Retina (tissue), 1 donor: ENCODE results near the gene SCG2.

Source experiments
- DNase-seq: peaks from one replicate; pipeline ENCODE4 v3.0.0-alpha.2; 2016

Gene SCG2

GRCh38 chr2:223570784-223571183 lies 31.4 kb downstream of the SCG2 start:
- DNase-seq = no peak

GRCh38 chr2:223566396-223566795 lies 35.8 kb downstream of the SCG2 start:
- no peak for DNase-seq

DNA sequence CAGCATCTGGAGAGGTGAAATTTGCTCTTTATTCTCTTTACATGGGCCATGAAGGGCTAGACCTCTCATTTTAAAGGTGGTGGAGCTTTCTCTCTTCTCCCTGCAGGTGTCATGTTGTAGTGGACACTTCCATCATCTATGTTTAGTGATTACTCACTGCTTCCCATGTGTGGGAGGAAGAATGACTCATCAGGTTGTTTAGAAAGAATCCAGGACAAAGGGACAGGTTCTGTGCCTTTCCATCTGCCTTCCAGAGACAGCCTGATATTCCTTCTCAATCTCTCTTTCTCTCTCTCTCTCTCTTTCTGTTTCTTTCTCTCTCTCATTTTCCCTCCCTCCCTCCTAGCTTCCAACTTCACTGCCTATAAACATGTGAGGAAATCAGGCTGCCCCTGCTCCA lies 38.7 kb downstream of the SCG2 start:
- DNase-seq = no peak

GRCh38 chr2:223562078-223562477 lies 40.1 kb downstream of the SCG2 start:
- DNase-seq = no peak

DNA sequence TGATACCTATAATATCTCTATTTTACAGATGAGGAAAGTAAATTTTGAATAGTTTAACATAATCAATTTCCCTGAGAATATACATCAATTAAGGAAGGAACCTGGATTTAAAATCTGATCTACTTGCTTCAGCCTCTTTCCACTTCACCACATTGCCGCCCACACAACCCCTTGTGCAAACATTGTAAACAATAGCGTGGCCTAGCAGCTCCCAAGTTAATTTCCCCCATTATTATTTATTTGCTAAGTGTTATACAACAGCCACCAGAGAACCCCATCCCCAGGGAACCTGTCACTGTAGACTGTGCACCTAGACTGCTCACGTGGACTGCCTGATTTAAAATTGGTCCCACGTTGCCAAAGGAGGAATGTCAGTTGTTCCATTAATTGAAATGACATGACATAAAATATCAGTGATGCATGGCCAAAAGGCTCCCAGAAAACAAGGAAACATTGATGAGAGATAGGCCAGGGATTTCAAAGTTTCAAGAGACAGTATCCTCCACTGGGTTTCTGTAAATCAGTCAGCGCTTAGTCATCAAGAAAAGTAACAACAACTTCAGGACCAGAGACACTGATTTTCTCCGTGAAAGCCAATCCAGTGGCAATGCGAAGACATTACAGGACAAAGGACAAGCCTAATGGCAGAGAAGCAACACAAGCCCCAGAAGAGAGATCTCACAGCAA lies 41.3 kb downstream of the SCG2 start:
- DNase-seq = peak; percentile 11

- DNase-seq = no peak
Measured at GRCh38 chr2:223558970-223559369, 43.2 kb downstream of the SCG2 start.

GRCh38 chr2:223554923-223555322 lies 47.2 kb downstream of the SCG2 start:
- no peak for DNase-seq

- DNase-seq = no peak
Measured at GRCh38 chr2:223549215-223549614, 52.9 kb downstream of the SCG2 start.

DNA sequence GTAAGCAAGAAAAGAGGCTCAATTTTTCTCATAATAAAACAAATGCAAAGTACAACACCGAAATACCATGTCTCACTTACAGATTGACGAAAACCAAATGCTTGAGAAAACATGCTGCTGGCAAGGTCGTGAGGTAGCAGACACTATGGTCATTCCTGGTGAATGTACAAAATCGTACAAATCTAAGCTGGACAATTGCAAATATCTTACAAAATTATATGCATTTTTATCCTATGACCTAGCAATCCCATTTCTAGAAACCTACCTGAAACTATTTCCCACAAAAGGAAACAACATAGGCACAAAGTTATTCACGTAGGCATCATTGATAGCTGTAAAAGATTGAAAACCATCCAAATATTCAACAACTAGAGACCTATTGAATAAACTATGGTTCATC lies 54.0 kb downstream of the SCG2 start:
- no peak for DNase-seq
